Mesenteric fat pad (tissue), 1 donor: ENCODE results near the gene BPTF. TPM values are rescaled to one million over a fixed set of nuclear protein-coding genes. Genes with fewer than 3 reads are reported as not detected.
"Not testable (repeated sequence)": the region's sequence is repeated elsewhere in the genome, so short reads cannot be mapped to it uniquely, and the experiment has no call there.

Source experiments
- DNase-seq: peaks from one replicate; pipeline ENCODE4 v3.0.0-alpha.2; 2020; ENCODE audit warnings: low spot score
- total RNA-seq: library from RNA; stranded (reverse); fragmentation: NEBNext Ultra II Directional; extraction: Animal tissue kit (Norgen Biotek cat#: 25700); gene quantifications from one replicate; pipeline ENCODE4 v1.2.1, GENCODE V29; 2021
- donor health status: DM: yes; HTN: yes; CAD: no.

The BPTF gene
- total RNA-seq, 1 donor from 2014 or later = 72.6 TPM

GRCh38 chr17:67879662-67880061, 54.4 kb downstream of the BPTF start:
- DNase-seq = no peak

GRCh38 chr17:67881083-67881482, 55.8 kb downstream of the BPTF start:
- no peak for DNase-seq

GRCh38 chr17:67884741-67885140, 59.4 kb downstream of the BPTF start:
- DNase-seq = no peak

- DNase-seq = no peak
Measured at GRCh38 chr17:67891481-67892119, 66.3 kb downstream of the BPTF start.

GRCh38 chr17:67902511-67903231, 77.4 kb downstream of the BPTF start:
- no peak for DNase-seq

GRCh38 chr17:67905298-67905697, 80.0 kb downstream of the BPTF start:
- DNase-seq = not testable (repeated sequence)

GRCh38 chr17:67910117-67910803, 85.0 kb downstream of the BPTF start:
- not testable (repeated sequence) for DNase-seq

GRCh38 chr17:67911059-67911782, 85.9 kb downstream of the BPTF start:
- no peak for DNase-seq

GRCh38 chr17:67912088-67912487, 86.8 kb downstream of the BPTF start:
- DNase-seq = no peak

- DNase-seq = no peak
Measured at GRCh38 chr17:67912656-67913055, 87.4 kb downstream of the BPTF start.

- no peak for DNase-seq
Measured at GRCh38 chr17:67920212-67920611, 94.9 kb downstream of the BPTF start.

- DNase-seq = no peak
Measured at GRCh38 chr17:67922503-67922902, 97.2 kb downstream of the BPTF start.

- DNase-seq = not testable (repeated sequence)
Measured at GRCh38 chr17:67928842-67929241, 103.5 kb downstream of the BPTF start.

GRCh38 chr17:67931227-67931626, 105.9 kb downstream of the BPTF start:
- DNase-seq = no peak

- DNase-seq = no peak
Measured at GRCh38 chr17:67942810-67943209, 117.5 kb downstream of the BPTF start.

GRCh38 chr17:67944035-67944434, 118.7 kb downstream of the BPTF start:
- no peak for DNase-seq

GRCh38 chr17:67946513-67946912, 121.2 kb downstream of the BPTF start:
- no peak for DNase-seq

GRCh38 chr17:67947325-67947813, 122.1 kb downstream of the BPTF start:
- no peak for DNase-seq

GRCh38 chr17:67950945-67951344, 125.6 kb downstream of the BPTF start:
- no peak for DNase-seq

- DNase-seq = no peak
Measured at GRCh38 chr17:67959510-67959909, 134.2 kb downstream of the BPTF start.

GRCh38 chr17:67960276-67960675, 135.0 kb downstream of the BPTF start:
- DNase-seq = not testable (repeated sequence)
